IPS DF 19.7 (cell line): ENCODE results near the gene EIF5A.

Experiments used
- DNase-seq: peaks from one replicate; pipeline ENCODE4 v3.0.0-alpha.2; 2013; ENCODE audit warnings: low read depth, low spot score

EIF5A gene

GRCh38 chr17:7284911-7285310 is 22.5 kb upstream of the EIF5A start:
- no peak for DNase-seq

GRCh38 chr17:7285679-7286078 is 21.7 kb upstream of the EIF5A start:
- DNase-seq = no peak

- no peak for DNase-seq
Observed at GRCh38 chr17:7289256-7290032, 18.0 kb upstream of the EIF5A start.

GRCh38 chr17:7290166-7290565 is 17.3 kb upstream of the EIF5A start:
- DNase-seq = no peak

- DNase-seq = no peak
Observed at GRCh38 chr17:7290685-7291084, 16.7 kb upstream of the EIF5A start.

GRCh38 chr17:7292194-7292593 is 15.2 kb upstream of the EIF5A start:
- no peak for DNase-seq

GRCh38 chr17:7292729-7293128 is 14.7 kb upstream of the EIF5A start:
- DNase-seq = no peak

GRCh38 chr17:7293159-7293558 is 14.3 kb upstream of the EIF5A start:
- no peak for DNase-seq

GRCh38 chr17:7293816-7294613 is 13.4 kb upstream of the EIF5A start:
- no peak for DNase-seq

GRCh38 chr17:7294614-7295153 is 12.7 kb upstream of the EIF5A start, which contains the start of gene YBX2:
Gene YBX2 (minus strand): TSS chr17:7294639. CDS start chr17:7294500, 139 bp downstream.
- DNase-seq = no peak

- no peak for DNase-seq
Observed at GRCh38 chr17:7295230-7296180, 11.9 kb upstream of the EIF5A start.

GRCh38 chr17:7296189-7296861 is 11.1 kb upstream of the EIF5A start:
- DNase-seq = no peak

- no peak for DNase-seq
Observed at GRCh38 chr17:7304179-7304578, 3.2 kb upstream of the EIF5A start.

- DNase-seq = no peak
Observed at GRCh38 chr17:7307686-7308624, 527 bp downstream of the EIF5A start.

GRCh38 chr17:7308625-7309433 is 1.4 kb downstream of the EIF5A start:
- DNase-seq = no peak

GRCh38 chr17:7309628-7310027 is 2.2 kb downstream of the EIF5A start:
- DNase-seq = no peak

- DNase-seq = no peak
Observed at GRCh38 chr17:7311110-7311705, 3.8 kb downstream of the EIF5A start.

GRCh38 chr17:7312432-7313087 is 5.1 kb downstream of the EIF5A start:
- DNase-seq = no peak
